ENCODE results near the gene GRID1. TPM values are rescaled to one million over a fixed set of nuclear protein-coding genes. Genes with fewer than 3 reads are reported as not detected.
"Not testable (repeated sequence)": the region's sequence is repeated elsewhere in the genome, so short reads cannot be mapped to it uniquely, and the experiment has no call there.

The GRID1 gene
- total RNA-seq, 1 experiment from 2014 or later = 5.6 TPM

GRCh38 chr10:85702768-85703167 is 663.8 kb downstream of the GRID1 start:
- ChIA-PET POLR2A (no interaction called here), RAD21 (ENCODE audit: low non-redundant PET in 1 of 2, low total read pairs in 2 of 2, uncharacterized antibody in 2 of 2, unreplicated experiment in 2 of 2) (no interaction called here), CTCF (no interaction called here)
- no peaks in the 10 kb centered on the region for H3K9me2 ChIP-seq (ENCODE audit: insufficient read depth)
- TF ChIP-seq EZH2phosphoT487 (IDR thresholded peaks at IDR 0.05; ENCODE audit: borderline replicate concordance) (no peak), EGR1 (IDR thresholded peaks at IDR 0.05; ENCODE audit: low read depth) (no peak), EZH2 (IDR thresholded peaks at IDR 0.05) (no peak)
- H3K4me1 ChIP-seq (ENCODE audit: control insufficient read depth in 1 of 2, insufficient read depth in 2 of 2, low read length in 2 of 2) = no peaks in the 10 kb centered on the region
- no peak overlapping the region for H3K4me3 ChIP-seq (replicated peaks in 1 of 2; ENCODE audit: low read depth in 1 of 2, low read length in 2 of 2)
- intact Hi-C loops (cut with micrococcal nuclease) = no loop called here
- H3K4me2 ChIP-seq (ENCODE audit: low read length) = no peak overlapping the region
- no peak for DNase-seq (ENCODE audit: low read depth, low spot score)
- H3K79me2 ChIP-seq (ENCODE audit: insufficient read depth, low read length) = no peaks in the 10 kb centered on the region
- H3K36me3 ChIP-seq (ENCODE audit: control insufficient read depth in 1 of 2, insufficient read depth in 2 of 2, low read length in 2 of 2) = no peaks in the 10 kb centered on the region
- no peak for ATAC-seq
- H2AFZ ChIP-seq (ENCODE audit: low read depth, low read length, poor library complexity, severe bottlenecking) = no peak overlapping the region
- H4K20me1 ChIP-seq (ENCODE audit: insufficient read depth) = no peaks in the 10 kb centered on the region
- H3K27ac ChIP-seq (ENCODE audit: low read depth, low read length) = no peak overlapping the region
- no peak overlapping the region for H3K9ac ChIP-seq (ENCODE audit: low read length)
- H3K27me3 ChIP-seq (ENCODE audit: insufficient read depth, low read length) = no peaks in the 10 kb centered on the region
- no peaks in the 10 kb centered on the region for H3K9me3 ChIP-seq (ENCODE audit: control insufficient read depth in 1 of 2, insufficient read depth in 1 of 2, low read depth in 1 of 2, low read length in 2 of 2)
- no TSS peak for BruUV-seq (replicated peaks)

GRCh38 chr10:85699066-85699465 is 667.5 kb downstream of the GRID1 start:
- H3K4me1 ChIP-seq (ENCODE audit: control insufficient read depth in 1 of 2, insufficient read depth in 2 of 2, low read length in 2 of 2); H3K4me2 ChIP-seq (ENCODE audit: low read length); H3K27ac ChIP-seq (ENCODE audit: low read depth, low read length); H2AFZ ChIP-seq (ENCODE audit: low read depth, low read length, poor library complexity, severe bottlenecking); DNase-seq (ENCODE audit: low read depth, low spot score); intact Hi-C loops (cut with micrococcal nuclease); CTCF ChIA-PET; POLR2A ChIA-PET; H3K9me3 ChIP-seq (ENCODE audit: control insufficient read depth in 1 of 2, insufficient read depth in 1 of 2, low read depth in 1 of 2, low read length in 2 of 2); ATAC-seq; H3K36me3 ChIP-seq (ENCODE audit: control insufficient read depth in 1 of 2, insufficient read depth in 2 of 2, low read length in 2 of 2); H3K9ac ChIP-seq (ENCODE audit: low read length); H3K79me2 ChIP-seq (ENCODE audit: insufficient read depth, low read length); H3K4me3 ChIP-seq (replicated peaks in 1 of 2; ENCODE audit: low read depth in 1 of 2, low read length in 2 of 2); H4K20me1 ChIP-seq (ENCODE audit: insufficient read depth); H3K9me2 ChIP-seq (ENCODE audit: insufficient read depth); RAD21 ChIA-PET (ENCODE audit: low non-redundant PET in 1 of 2, low total read pairs in 2 of 2, uncharacterized antibody in 2 of 2, unreplicated experiment in 2 of 2); BruUV-seq (replicated peaks); H3K27me3 ChIP-seq (ENCODE audit: insufficient read depth, low read length): not testable (repeated sequence)

GRCh38 chr10:85696893-85697292 is 669.7 kb downstream of the GRID1 start:
- ChIA-PET RAD21 (ENCODE audit: low non-redundant PET in 1 of 2, low total read pairs in 2 of 2, uncharacterized antibody in 2 of 2, unreplicated experiment in 2 of 2) (no interaction called here), CTCF (no interaction called here), POLR2A (no interaction called here)
- Histone ChIP-seq H3K4me1 (ENCODE audit: control insufficient read depth in 1 of 2, insufficient read depth in 2 of 2, low read length in 2 of 2) (no peaks in the 10 kb centered on the region), H3K9ac (ENCODE audit: low read length) (no peak overlapping the region), H3K9me3 (ENCODE audit: control insufficient read depth in 1 of 2, insufficient read depth in 1 of 2, low read depth in 1 of 2, low read length in 2 of 2) (no peaks in the 10 kb centered on the region), H3K4me3 (replicated peaks in 1 of 2; ENCODE audit: low read depth in 1 of 2, low read length in 2 of 2) (no peak overlapping the region), H3K36me3 (ENCODE audit: control insufficient read depth in 1 of 2, insufficient read depth in 2 of 2, low read length in 2 of 2) (no peaks in the 10 kb centered on the region), H4K20me1 (ENCODE audit: insufficient read depth) (no peaks in the 10 kb centered on the region), H3K4me2 (ENCODE audit: low read length) (no peak overlapping the region), H2AFZ (ENCODE audit: low read depth, low read length, poor library complexity, severe bottlenecking) (no peak overlapping the region), H3K79me2 (ENCODE audit: insufficient read depth, low read length) (no peaks in the 10 kb centered on the region), H3K27me3 (ENCODE audit: insufficient read depth, low read length) (no peaks in the 10 kb centered on the region; the same call in 1 of the 2 replicates), H3K27ac (ENCODE audit: low read depth, low read length) (no peak overlapping the region), H3K9me2 (ENCODE audit: insufficient read depth) (no peaks in the 10 kb centered on the region)
- no TSS peak for BruUV-seq (replicated peaks)
- DNase-seq (ENCODE audit: low read depth, low spot score) = no peak
- intact Hi-C loops (cut with micrococcal nuclease) = no loop called here
- ATAC-seq = no peak
- TF ChIP-seq JUND (IDR thresholded peaks at IDR 0.05) = no peak
- no peak for TF ChIP-seq CTCF (IDR thresholded peaks at IDR 0.05 in 2 of 3, conservative IDR thresholded peaks at IDR 0.05 in 1 of 3; ENCODE audit: borderline replicate concordance in 1 of 3, insufficient read depth in 1 of 3, low read depth in 2 of 3, low read length in 2 of 3)
- TF ChIP-seq ELF1 (IDR thresholded peaks at IDR 0.05; ENCODE audit: borderline replicate concordance, low read depth) = no peak
- TF ChIP-seq EGR1 (IDR thresholded peaks at IDR 0.05; ENCODE audit: low read depth) = no peak
- no peak for TF ChIP-seq SP1 (IDR thresholded peaks at IDR 0.05; ENCODE audit: low read depth)
- TF ChIP-seq YY1 (IDR thresholded peaks at IDR 0.05; ENCODE audit: extremely low read depth, insufficient replicate concordance, low read depth, low read length) = no peak
- no peak for TF ChIP-seq ZBTB33 (IDR thresholded peaks at IDR 0.05; ENCODE audit: extremely low read depth, insufficient replicate concordance, low read length)
- TF ChIP-seq CBX3 (IDR thresholded peaks at IDR 0.05; ENCODE audit: low read depth) = no peak

Measured in HCT116 (cell line).